Measurements from ENCODE around the gene BCL2L15.
"Not testable (repeated sequence)": the region's sequence is repeated elsewhere in the genome, so short reads cannot be mapped to it uniquely, and the experiment has no call there.

Gene BCL2L15

GRCh38 chr1:113854234-113854633 lies 33.1 kb downstream of the BCL2L15 start:
- Histone ChIP-seq H3K79me2 (ENCODE audit: control insufficient read depth, low read length) (peaks cover 6% of the 10 kb centered on the region), H3F3A (ENCODE audit: control insufficient read depth, insufficient read depth) (peaks cover 9% of the 10 kb centered on the region; the same call in 1 of the 2 replicates), H3K9me2 (replicated peaks; ENCODE audit: control insufficient read depth, low read length) (no peaks in the 10 kb centered on the region), H3K27me3 (ENCODE audit: control insufficient read depth, low read length) (no peaks in the 10 kb centered on the region), H3K4me3 (ENCODE audit: low read length) (no peak overlapping the region), H3K4me2 (ENCODE audit: low read length) (no peak overlapping the region), H3K4me1 (ENCODE audit: control insufficient read depth, low read length) (peaks cover 35% of the 10 kb centered on the region), H3K9me3 (ENCODE audit: control insufficient read depth, insufficient read depth, low read length) (no peaks in the 10 kb centered on the region), H3K36me3 (ENCODE audit: control insufficient read depth, low read length) (peaks cover 66% of the 10 kb centered on the region), H3K27ac (ENCODE audit: low read depth, low read length) (no peak overlapping the region), H4K20me1 (ENCODE audit: control insufficient read depth, insufficient read depth, low read depth, low read length) (no peaks in the 10 kb centered on the region)
- TF ChIP-seq CTCF (IDR thresholded peaks at IDR 0.05; ENCODE audit: low read depth, low read length, poor library complexity, severe bottlenecking): no peak

- H3K79me2 ChIP-seq (ENCODE audit: control insufficient read depth, low read length); H3F3A ChIP-seq (ENCODE audit: control insufficient read depth, insufficient read depth); H3K27me3 ChIP-seq (ENCODE audit: control insufficient read depth, low read length); H3K9me2 ChIP-seq (replicated peaks; ENCODE audit: control insufficient read depth, low read length); H3K27ac ChIP-seq (ENCODE audit: low read depth, low read length); H3K4me2 ChIP-seq (ENCODE audit: low read length); H3K9me3 ChIP-seq (ENCODE audit: control insufficient read depth, insufficient read depth, low read length); H4K20me1 ChIP-seq (ENCODE audit: control insufficient read depth, insufficient read depth, low read depth, low read length); H3K4me3 ChIP-seq (ENCODE audit: low read length): not testable (repeated sequence)
- peaks cover 67% of the 10 kb centered on the region for H3K36me3 ChIP-seq (ENCODE audit: control insufficient read depth, low read length)
- H3K4me1 ChIP-seq (ENCODE audit: control insufficient read depth, low read length): peaks cover 20% of the 10 kb centered on the region
Observed at GRCh38 chr1:113852694-113853093, 34.7 kb downstream of the BCL2L15 start.

- Histone ChIP-seq H3F3A (ENCODE audit: control insufficient read depth, insufficient read depth) (peaks cover 7% of the 10 kb centered on the region; the same call in 1 of the 2 replicates), H4K20me1 (ENCODE audit: control insufficient read depth, insufficient read depth, low read depth, low read length) (no peaks in the 10 kb centered on the region), H3K4me3 (ENCODE audit: low read length) (no peak overlapping the region), H3K4me1 (ENCODE audit: control insufficient read depth, low read length) (peaks cover 9% of the 10 kb centered on the region), H3K79me2 (ENCODE audit: control insufficient read depth, low read length) (no peaks in the 10 kb centered on the region), H3K27me3 (ENCODE audit: control insufficient read depth, low read length) (no peaks in the 10 kb centered on the region), H3K27ac (ENCODE audit: low read depth, low read length) (no peak overlapping the region), H3K4me2 (ENCODE audit: low read length) (no peak overlapping the region), H3K36me3 (ENCODE audit: control insufficient read depth, low read length) (peaks cover 67% of the 10 kb centered on the region), H3K9me3 (ENCODE audit: control insufficient read depth, insufficient read depth, low read length) (no peaks in the 10 kb centered on the region), H3K9me2 (replicated peaks; ENCODE audit: control insufficient read depth, low read length) (no peaks in the 10 kb centered on the region)
- no peak for TF ChIP-seq CTCF (IDR thresholded peaks at IDR 0.05; ENCODE audit: low read depth, low read length, poor library complexity, severe bottlenecking)
- TF ChIP-seq EZH2phosphoT487 (IDR thresholded peaks at IDR 0.05; ENCODE audit: borderline replicate concordance, low read length): no peak
Observed at GRCh38 chr1:113850127-113850796, 37.1 kb downstream of the BCL2L15 start.

GRCh38 chr1:113849072-113849471 lies 38.3 kb downstream of the BCL2L15 start:
- H4K20me1 ChIP-seq (ENCODE audit: control insufficient read depth, insufficient read depth, low read depth, low read length): no peaks in the 10 kb centered on the region
- H3K4me3 ChIP-seq (ENCODE audit: low read length): no peak overlapping the region
- no peak overlapping the region for H3K4me2 ChIP-seq (ENCODE audit: low read length)
- no peak overlapping the region for H3K27ac ChIP-seq (ENCODE audit: low read depth, low read length)
- H3K27me3 ChIP-seq (ENCODE audit: control insufficient read depth, low read length): no peaks in the 10 kb centered on the region
- H3K36me3 ChIP-seq (ENCODE audit: control insufficient read depth, low read length): peaks cover 59% of the 10 kb centered on the region
- H3K9me2 ChIP-seq (replicated peaks; ENCODE audit: control insufficient read depth, low read length): no peaks in the 10 kb centered on the region
- H3K9me3 ChIP-seq (ENCODE audit: control insufficient read depth, insufficient read depth, low read length): no peaks in the 10 kb centered on the region
- peaks cover 7% of the 10 kb centered on the region; the same call in 1 of the 2 replicates for H3F3A ChIP-seq (ENCODE audit: control insufficient read depth, insufficient read depth)
- peaks cover 9% of the 10 kb centered on the region for H3K4me1 ChIP-seq (ENCODE audit: control insufficient read depth, low read length)
- TF ChIP-seq EZH2phosphoT487 (IDR thresholded peaks at IDR 0.05; ENCODE audit: borderline replicate concordance, low read length) (no peak), CTCF (IDR thresholded peaks at IDR 0.05; ENCODE audit: low read depth, low read length, poor library complexity, severe bottlenecking) (no peak)
- no peaks in the 10 kb centered on the region for H3K79me2 ChIP-seq (ENCODE audit: control insufficient read depth, low read length)
